Astrocyte of the hippocampus (primary cell): ENCODE measurements around the gene YWHAB.

Source experiments
- DNase-seq: peaks from one replicate; pipeline ENCODE4 v3.0.0; 2011; ENCODE audit warnings: low read depth, low spot score

The YWHAB gene

DNA sequence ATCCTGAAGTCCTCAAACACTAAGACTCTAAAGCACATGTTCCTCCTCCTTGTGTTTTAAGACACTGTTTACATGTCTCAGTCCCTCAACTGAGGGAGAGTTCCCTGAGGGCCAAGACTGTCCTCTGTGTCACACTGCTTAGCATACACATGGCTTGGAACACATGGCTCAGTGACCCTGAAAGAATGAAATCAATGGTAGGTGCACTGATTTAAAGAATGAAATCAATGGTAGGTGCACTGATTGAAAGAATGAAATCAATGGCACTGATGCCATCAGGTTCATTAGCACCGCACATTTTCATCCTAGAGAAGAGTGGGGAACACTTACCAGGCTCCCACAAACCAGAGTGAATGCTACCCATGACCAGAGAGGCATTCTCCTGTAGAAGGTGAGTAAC, 64.9 kb downstream of the YWHAB start:
- DNase-seq, result no peak

DNA sequence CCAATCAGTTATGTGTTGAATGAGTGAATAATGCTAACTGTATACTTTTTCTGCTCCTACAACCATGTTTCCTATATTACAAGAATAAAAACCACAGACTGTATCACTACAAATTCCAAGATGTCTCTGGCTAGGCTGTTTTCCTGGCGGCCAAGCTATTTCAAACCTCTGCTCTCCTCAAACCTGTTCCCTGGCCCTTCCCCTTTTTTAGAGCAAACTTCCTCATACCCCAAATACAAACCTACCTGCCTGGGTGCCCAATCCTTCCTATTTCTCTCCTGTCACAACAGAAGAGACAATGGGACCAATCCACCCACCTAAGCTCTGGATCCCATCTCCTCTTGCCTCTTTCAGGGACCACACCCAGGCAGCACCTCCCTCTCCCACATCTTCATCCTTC, 67.2 kb downstream of the YWHAB start:
- DNase-seq, result no peak

DNA sequence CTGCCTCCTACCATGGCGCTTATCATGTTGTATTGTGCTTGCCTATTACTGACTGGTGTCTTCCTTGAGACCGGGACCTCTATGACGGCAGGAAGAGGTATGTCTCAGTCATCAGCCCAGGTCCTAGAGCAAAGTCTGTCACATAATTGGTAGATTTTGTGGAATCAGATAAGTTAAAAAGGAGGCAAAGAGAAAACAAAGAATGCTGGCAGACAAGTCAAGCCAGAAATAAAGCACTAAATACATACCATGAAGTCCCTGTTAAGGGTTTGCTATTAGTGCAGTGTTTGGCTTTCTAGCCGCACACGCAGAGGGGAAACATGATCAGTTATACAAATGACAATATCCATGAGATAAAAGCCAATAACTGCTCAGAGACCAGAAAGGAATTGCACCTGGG, 68.7 kb downstream of the YWHAB start:
- no peak for DNase-seq

DNA sequence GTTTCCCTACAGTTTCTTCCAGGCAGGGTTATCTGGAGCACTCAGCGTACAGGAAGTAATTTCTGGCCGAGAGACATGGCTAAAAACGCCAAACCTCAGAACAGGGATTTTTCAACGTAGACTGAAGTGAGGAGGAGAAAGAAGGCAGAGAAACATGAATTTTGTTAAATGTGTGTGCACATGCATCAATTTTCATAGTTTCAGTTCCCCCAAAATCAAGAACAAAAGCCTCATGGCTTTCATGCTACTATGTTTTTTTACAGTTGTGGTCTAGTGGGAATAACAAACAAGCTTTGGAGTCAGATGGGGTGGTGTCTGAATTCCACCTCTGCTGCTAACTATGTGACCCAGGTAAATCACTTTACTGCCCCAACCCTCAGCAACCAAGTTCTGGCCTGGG, 69.8 kb downstream of the YWHAB start:
- DNase-seq, result no peak

DNA sequence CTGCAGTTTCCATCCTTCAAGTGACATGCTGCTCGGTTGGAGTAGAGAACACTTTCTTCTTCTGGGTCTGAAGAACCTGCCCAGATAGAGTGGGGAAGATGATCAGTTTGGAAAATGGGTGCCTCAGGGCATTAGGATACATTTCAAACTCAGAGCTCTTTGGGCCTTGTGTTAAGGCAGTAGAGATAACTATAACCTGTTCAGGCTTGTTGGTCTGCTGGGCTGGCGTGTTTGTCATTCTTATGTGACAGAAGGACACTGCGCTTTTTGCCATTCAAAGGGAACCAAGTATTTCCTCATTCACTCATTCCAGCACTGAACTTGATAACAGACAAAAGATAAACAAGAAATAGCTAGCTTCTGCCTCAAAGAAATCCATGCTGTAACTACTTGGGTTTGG, 70.9 kb downstream of the YWHAB start:
- no peak for DNase-seq
